GM18505 (cell line): ENCODE data around the gene CHD5.

Experiments
- ATAC-seq: cut with Tn5 transposase; IDR thresholded peaks from one replicate; pipeline ENCODE4 v1.9.1; 2021; ENCODE audit not compliant: unreplicated experiment
- POLR2A ChIP-seq: IDR thresholded peaks from 4 replicates; pipeline ENCODE4 v1.6.1; 2011; ENCODE audit warnings: borderline replicate concordance; ENCODE audit not compliant: insufficient read depth, insufficient read length; ENCODE audit errors: extremely low read depth

The CHD5 gene

GRCh38 chr1:6209661-6210580 lies 29.8 kb upstream of the CHD5 start:
- TF ChIP-seq POLR2A, result no peak
- no peak for ATAC-seq

- TF ChIP-seq POLR2A, result no peak
- no peak for ATAC-seq
Observed at GRCh38 chr1:6208723-6209660, 28.9 kb upstream of the CHD5 start.

- ATAC-seq, result no peak
- TF ChIP-seq POLR2A, result no peak
Observed at GRCh38 chr1:6207921-6208320, 27.8 kb upstream of the CHD5 start.

GRCh38 chr1:6207075-6207885 lies 27.2 kb upstream of the CHD5 start:
- no peak for ATAC-seq
- no peak for TF ChIP-seq POLR2A

GRCh38 chr1:6206520-6206855 lies 26.4 kb upstream of the CHD5 start:
- no peak for ATAC-seq
- no peak for TF ChIP-seq POLR2A

GRCh38 chr1:6205849-6206519 lies 25.9 kb upstream of the CHD5 start, which contains the start of gene RNF207:
Gene RNF207, plus strand, starts transcription at chr1:6206119. Its CDS starts 417 bp downstream, at chr1:6206536.
- TF ChIP-seq POLR2A, result peak; percentile 80
- peak; percentile 65 for ATAC-seq

- ATAC-seq, result no peak
- TF ChIP-seq POLR2A, result no peak
Observed at GRCh38 chr1:6202256-6202655, 22.1 kb upstream of the CHD5 start.

- TF ChIP-seq POLR2A, result no peak
- no peak for ATAC-seq
Observed at GRCh38 chr1:6200188-6200809, 20.2 kb upstream of the CHD5 start.

- TF ChIP-seq POLR2A, result peak; percentile 88
- peak; percentile 86 for ATAC-seq
Observed at GRCh38 chr1:6199298-6200187, 19.4 kb upstream of the CHD5 start, which contains the start of gene RPL22. Gene RPL22, minus strand, starts transcription at chr1:6199595. Its CDS starts 22 bp downstream, at chr1:6199573.

- no peak for ATAC-seq
- no peak for TF ChIP-seq POLR2A
Observed at GRCh38 chr1:6198646-6199297, 18.7 kb upstream of the CHD5 start.
